ENCODE measurements around the gene GCKR. TPM values are rescaled to one million over a fixed set of nuclear protein-coding genes. Genes with fewer than 3 reads are reported as not detected.
"Not testable (repeated sequence)": the region's sequence is repeated elsewhere in the genome, so short reads cannot be mapped to it uniquely, and the experiment has no call there.

GCKR gene
- total RNA-seq, 1 donor from 2014 or later = not detected

DNA sequence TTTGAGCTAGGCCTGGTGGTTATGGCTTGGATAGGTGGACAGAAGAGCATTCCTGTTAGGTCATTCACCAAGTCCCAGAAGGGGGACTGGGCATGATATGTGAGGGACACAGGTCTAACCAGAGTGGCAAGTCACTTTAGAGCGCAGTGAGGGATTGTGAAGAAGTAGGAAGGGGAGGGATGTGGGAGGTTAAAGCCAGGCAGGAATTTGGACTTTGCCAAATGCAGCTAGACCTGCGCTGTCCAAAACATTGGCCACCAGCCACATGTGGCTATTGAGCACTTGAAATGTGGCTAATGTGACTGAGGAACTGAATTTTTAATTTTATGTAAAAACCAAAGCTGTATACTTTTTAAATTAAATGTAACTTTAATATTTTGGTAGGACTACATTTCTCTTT lies 23.7 kb downstream of the GCKR start:
- H3K9me3 Mint-ChIP-seq (ENCODE audit: unreplicated experiment) = no peaks in the 10 kb centered on the region
- TF ChIP-seq, protein P1, sequence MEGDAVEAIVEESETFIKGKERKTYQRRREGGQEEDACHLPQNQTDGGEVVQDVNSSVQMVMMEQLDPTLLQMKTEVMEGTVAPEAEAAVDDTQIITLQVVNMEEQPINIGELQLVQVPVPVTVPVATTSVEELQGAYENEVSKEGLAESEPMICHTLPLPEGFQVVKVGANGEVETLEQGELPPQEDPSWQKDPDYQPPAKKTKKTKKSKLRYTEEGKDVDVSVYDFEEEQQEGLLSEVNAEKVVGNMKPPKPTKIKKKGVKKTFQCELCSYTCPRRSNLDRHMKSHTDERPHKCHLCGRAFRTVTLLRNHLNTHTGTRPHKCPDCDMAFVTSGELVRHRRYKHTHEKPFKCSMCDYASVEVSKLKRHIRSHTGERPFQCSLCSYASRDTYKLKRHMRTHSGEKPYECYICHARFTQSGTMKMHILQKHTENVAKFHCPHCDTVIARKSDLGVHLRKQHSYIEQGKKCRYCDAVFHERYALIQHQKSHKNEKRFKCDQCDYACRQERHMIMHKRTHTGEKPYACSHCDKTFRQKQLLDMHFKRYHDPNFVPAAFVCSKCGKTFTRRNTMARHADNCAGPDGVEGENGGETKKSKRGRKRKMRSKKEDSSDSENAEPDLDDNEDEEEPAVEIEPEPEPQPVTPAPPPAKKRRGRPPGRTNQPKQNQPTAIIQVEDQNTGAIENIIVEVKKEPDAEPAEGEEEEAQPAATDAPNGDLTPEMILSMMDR (IDR thresholded peaks at IDR 0.05) = no peak
- H3K4me1 Mint-ChIP-seq (ENCODE audit: unreplicated experiment) = no peaks in the 10 kb centered on the region
- no peaks in the 10 kb centered on the region for H3K36me3 Mint-ChIP-seq (ENCODE audit: unreplicated experiment)
- DNase-seq (ENCODE audit: extremely low spot score, unreplicated experiment) = peak; percentile 7
- no peak overlapping the region for H3K27ac Mint-ChIP-seq (ENCODE audit: unreplicated experiment)
- H3K4me3 Mint-ChIP-seq (ENCODE audit: unreplicated experiment) = no peak overlapping the region
- H3K27me3 Mint-ChIP-seq (ENCODE audit: unreplicated experiment) = peaks cover 43% of the 10 kb centered on the region

DNA sequence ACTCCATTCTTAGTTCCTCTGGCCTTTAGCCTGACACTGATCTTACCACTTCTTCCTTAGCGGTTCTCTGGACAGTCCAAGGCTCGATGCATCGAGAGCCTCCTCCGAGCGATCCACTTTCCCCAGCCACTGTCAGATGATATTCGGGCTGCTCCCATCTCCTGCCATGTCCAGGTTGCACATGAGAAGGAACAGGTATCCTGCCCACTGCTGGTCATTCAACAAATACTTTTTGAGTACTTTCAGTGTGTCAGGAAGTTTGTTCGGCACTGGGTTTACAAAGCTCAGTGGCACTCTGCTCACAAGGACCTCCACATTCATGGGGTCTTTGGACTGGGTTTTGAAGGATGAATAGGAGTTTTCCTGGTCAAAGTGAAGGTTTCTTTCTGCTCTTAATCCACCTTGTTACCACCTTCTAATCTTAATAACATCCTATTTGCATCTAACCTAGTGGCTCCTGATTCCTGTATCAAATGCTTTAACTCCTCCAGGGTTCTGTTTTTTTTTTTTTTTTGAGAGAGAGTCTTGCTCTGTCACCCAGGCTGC lies 25.8 kb downstream of the GCKR start:
- no peak overlapping the region for H3K27ac Mint-ChIP-seq (ENCODE audit: unreplicated experiment)
- H3K9me3 Mint-ChIP-seq (ENCODE audit: unreplicated experiment) = no peaks in the 10 kb centered on the region
- DNase-seq (ENCODE audit: extremely low spot score, unreplicated experiment) = peak; percentile 70
- H3K4me1 Mint-ChIP-seq (ENCODE audit: unreplicated experiment) = no peaks in the 10 kb centered on the region
- H3K36me3 Mint-ChIP-seq (ENCODE audit: unreplicated experiment) = no peaks in the 10 kb centered on the region
- peaks cover 47% of the 10 kb centered on the region for H3K27me3 Mint-ChIP-seq (ENCODE audit: unreplicated experiment)
- H3K4me3 Mint-ChIP-seq (ENCODE audit: unreplicated experiment) = no peak overlapping the region
- TF ChIP-seq, protein P1 (IDR thresholded peaks at IDR 0.05) = no peak

DNA sequence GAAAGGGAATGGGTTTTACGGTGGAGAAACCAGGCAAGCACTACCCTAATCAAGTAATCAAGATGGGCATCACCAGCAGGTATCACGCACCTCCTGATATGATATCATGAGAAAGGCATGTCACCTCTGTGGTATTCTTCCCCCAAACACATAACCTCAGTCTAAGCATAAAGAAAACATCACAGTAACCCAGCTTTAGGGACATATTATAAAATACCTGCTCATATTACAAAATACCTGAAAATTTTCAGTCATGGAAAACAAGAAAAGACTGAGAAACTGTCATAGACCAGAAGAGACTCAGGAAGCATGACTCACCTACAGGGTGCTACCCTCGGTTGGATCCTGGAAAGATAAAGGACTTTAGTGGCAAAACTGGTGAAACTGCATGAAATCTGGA lies 30.5 kb downstream of the GCKR start:
- H3K4me3 Mint-ChIP-seq (ENCODE audit: unreplicated experiment) = no peak overlapping the region
- H3K36me3 Mint-ChIP-seq (ENCODE audit: unreplicated experiment) = no peaks in the 10 kb centered on the region
- no peak overlapping the region for H3K27ac Mint-ChIP-seq (ENCODE audit: unreplicated experiment)
- H3K4me1 Mint-ChIP-seq (ENCODE audit: unreplicated experiment) = no peaks in the 10 kb centered on the region
- DNase-seq (ENCODE audit: extremely low spot score, unreplicated experiment) = no peak
- TF ChIP-seq, protein P1 (IDR thresholded peaks at IDR 0.05) = no peak
- peaks cover 59% of the 10 kb centered on the region for H3K27me3 Mint-ChIP-seq (ENCODE audit: unreplicated experiment)
- no peaks in the 10 kb centered on the region for H3K9me3 Mint-ChIP-seq (ENCODE audit: unreplicated experiment)

DNA sequence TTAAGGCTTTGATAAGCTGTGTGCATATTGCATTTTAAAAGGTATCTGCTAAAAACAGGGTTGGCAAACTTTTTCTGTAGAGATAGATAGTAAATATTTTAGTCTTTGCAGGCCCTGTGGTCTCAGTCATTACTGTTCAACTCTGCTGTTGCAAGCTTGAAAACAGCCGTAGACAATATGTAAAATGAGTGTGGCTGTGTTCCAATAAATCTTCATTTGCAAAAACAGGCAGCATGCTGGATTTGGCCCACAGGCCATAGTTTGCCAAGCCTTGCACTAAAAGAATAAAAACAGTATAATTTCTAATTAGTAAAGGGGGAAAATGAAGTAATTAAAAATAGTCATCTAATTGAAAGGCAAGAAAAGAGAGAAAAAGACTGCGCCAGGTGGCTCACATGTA lies 35.3 kb downstream of the GCKR start:
- Mint-ChIP-seq H3K27ac (ENCODE audit: unreplicated experiment) (no peak overlapping the region), H3K4me3 (ENCODE audit: unreplicated experiment) (no peak overlapping the region), H3K9me3 (ENCODE audit: unreplicated experiment) (no peaks in the 10 kb centered on the region), H3K36me3 (ENCODE audit: unreplicated experiment) (no peaks in the 10 kb centered on the region), H3K4me1 (ENCODE audit: unreplicated experiment) (no peaks in the 10 kb centered on the region), H3K27me3 (ENCODE audit: unreplicated experiment) (peaks cover 63% of the 10 kb centered on the region)
- TF ChIP-seq, protein P1 (IDR thresholded peaks at IDR 0.05) = no peak
- DNase-seq (ENCODE audit: extremely low spot score, unreplicated experiment) = no peak

DNA sequence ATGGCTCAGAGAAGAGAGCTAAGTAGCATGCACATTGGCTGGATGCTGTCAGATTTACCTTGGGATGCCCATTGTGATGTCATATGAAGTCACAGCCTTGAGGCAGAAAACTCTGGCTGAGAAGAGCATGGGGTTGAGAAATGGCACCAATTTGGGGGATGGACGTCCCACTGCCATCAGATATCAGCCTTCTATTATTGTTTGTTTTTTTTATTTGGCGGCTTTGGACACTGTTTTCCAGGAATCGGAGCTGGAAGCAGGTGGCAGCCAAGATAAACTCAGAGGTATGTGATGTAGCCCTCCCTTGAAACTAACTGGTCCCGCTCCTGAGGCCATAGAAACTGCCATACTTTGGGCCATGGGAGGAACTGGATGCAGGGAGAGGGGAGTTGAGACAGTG lies 40.6 kb downstream of the GCKR start:
- Mint-ChIP-seq H3K36me3 (ENCODE audit: unreplicated experiment) (no peaks in the 10 kb centered on the region), H3K4me1 (ENCODE audit: unreplicated experiment) (no peaks in the 10 kb centered on the region), H3K27ac (ENCODE audit: unreplicated experiment) (no peak overlapping the region), H3K9me3 (ENCODE audit: unreplicated experiment) (no peaks in the 10 kb centered on the region), H3K27me3 (ENCODE audit: unreplicated experiment) (peaks cover 46% of the 10 kb centered on the region), H3K4me3 (ENCODE audit: unreplicated experiment) (no peak overlapping the region)
- TF ChIP-seq, protein P1 (IDR thresholded peaks at IDR 0.05) = no peak
- no peak for DNase-seq (ENCODE audit: extremely low spot score, unreplicated experiment)

DNA sequence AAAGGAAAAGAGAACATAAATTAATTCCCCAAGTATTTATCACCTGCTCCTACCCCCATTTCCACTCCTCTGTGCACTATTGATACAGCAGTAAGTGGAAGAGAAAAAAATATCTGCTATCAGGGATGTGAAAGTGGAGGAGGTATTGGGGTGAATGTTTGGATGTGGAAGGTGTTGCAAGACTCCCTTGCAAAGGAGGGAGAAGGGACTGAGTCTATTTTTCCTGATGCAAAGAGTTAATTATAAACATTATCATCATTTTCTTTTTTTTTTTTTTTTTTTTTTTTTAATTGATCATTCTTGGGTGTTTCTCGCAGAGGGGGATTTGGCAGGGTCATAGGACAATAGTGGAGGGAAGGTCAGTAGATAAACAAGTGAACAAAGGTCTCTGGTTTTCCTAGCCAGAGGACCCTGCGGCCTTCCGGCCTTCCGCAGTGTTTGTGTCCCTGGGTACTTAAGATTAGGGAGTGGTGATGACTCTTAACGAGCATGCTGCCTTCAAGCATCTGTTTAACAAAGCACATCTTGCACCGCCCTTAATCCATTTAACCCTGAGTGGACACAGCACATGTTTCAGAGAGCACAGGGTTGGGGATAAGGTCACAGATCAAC lies 42.3 kb downstream of the GCKR start:
- H3K9me3 Mint-ChIP-seq (ENCODE audit: unreplicated experiment); H3K36me3 Mint-ChIP-seq (ENCODE audit: unreplicated experiment); DNase-seq (ENCODE audit: extremely low spot score, unreplicated experiment); H3K4me3 Mint-ChIP-seq (ENCODE audit: unreplicated experiment); H3K27ac Mint-ChIP-seq (ENCODE audit: unreplicated experiment); H3K4me1 Mint-ChIP-seq (ENCODE audit: unreplicated experiment): not testable (repeated sequence)
- peaks cover 40% of the 10 kb centered on the region for H3K27me3 Mint-ChIP-seq (ENCODE audit: unreplicated experiment)

DNA sequence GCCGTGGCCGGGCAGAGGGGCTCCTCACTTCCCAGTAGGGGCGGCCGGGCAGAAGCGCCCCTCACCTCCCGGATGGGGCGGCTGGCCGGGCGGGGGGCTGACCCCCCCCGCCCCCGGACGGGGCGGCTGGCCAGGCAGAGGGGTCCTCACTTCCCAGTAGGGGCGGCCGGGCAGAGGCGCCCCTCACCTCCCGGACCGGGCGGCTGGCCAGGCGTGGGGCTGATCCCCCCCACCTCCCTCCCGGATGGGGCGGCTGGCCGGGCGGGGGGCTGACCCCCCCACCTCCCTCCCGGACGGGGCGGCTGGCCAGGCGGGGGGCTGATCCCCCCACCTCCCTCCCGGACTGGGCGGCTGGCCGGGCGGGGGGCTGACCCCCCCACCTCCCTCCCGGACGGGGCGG lies 43.0 kb downstream of the GCKR start:
- H3K27me3 Mint-ChIP-seq (ENCODE audit: unreplicated experiment) = peaks cover 35% of the 10 kb centered on the region
- not testable (repeated sequence) for H3K4me3 Mint-ChIP-seq (ENCODE audit: unreplicated experiment); H3K27ac Mint-ChIP-seq (ENCODE audit: unreplicated experiment); DNase-seq (ENCODE audit: extremely low spot score, unreplicated experiment); H3K9me3 Mint-ChIP-seq (ENCODE audit: unreplicated experiment); H3K36me3 Mint-ChIP-seq (ENCODE audit: unreplicated experiment); H3K4me1 Mint-ChIP-seq (ENCODE audit: unreplicated experiment)

All from osteocyte (in vitro differentiated cells).